AG09309 (cell line): ENCODE results near the gene REPS2.
"Not testable (repeated sequence)": the region's sequence is repeated elsewhere in the genome, so short reads cannot be mapped to it uniquely, and the experiment has no call there.

ENCODE experiments used
- DNase-seq: peaks from one replicate; pipeline ENCODE4 v3.0.0-alpha.2; 2010; ENCODE audit warnings: low read depth
- H3K4me3 ChIP-seq: 2 replicates; pipeline ENCODE4 v1.5.1; 2011; ENCODE audit warnings: mild to moderate bottlenecking, low read depth, low read length, moderate library complexity; ENCODE audit not compliant: control insufficient read depth
- CTCF ChIP-seq: IDR thresholded peaks from 2 replicates; pipeline ENCODE4 v1.5.1; 2011; ENCODE audit warnings: mild to moderate bottlenecking, low read depth, low read length, inconsistent platforms; ENCODE audit not compliant: insufficient read depth, control insufficient read depth; ENCODE audit errors: missing control alignments

REPS2 gene

GRCh38 chrX:16958356-16958755 is 11.9 kb downstream of the REPS2 start:
- no peak for DNase-seq
- no peak for TF ChIP-seq CTCF
- no peak overlapping the region for H3K4me3 ChIP-seq

GRCh38 chrX:16962661-16963060 is 16.2 kb downstream of the REPS2 start:
- DNase-seq: not testable (repeated sequence)

DNA sequence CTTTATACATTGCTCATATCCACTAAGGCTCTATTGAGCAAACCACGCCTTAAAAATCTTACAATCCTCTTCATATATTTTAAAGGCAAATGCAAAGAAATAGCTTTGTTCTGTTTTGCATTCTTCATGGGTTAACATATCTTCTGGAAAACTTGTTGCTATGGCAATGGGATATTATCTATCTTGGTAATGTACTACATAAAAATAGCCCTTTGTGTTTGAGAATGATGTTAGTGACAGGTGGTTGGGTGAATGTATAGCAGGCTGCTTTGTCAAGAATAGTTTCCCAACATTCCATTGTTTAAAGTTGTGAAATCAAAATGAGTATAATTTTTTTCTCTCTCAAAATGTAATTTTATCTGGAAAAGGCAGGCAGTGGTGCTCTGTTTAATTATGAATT is 16.8 kb downstream of the REPS2 start:
- no peak overlapping the region for H3K4me3 ChIP-seq
- no peak for TF ChIP-seq CTCF
- DNase-seq: no peak

More at GRCh38 chrX:16962661-16963060, 16.2 kb downstream of the REPS2 start:
- H3K4me3 ChIP-seq: not testable (repeated sequence)

- not testable (repeated sequence) for H3K4me3 ChIP-seq, DNase-seq
Observed at GRCh38 chrX:16964976-16965375, 18.5 kb downstream of the REPS2 start.

DNA sequence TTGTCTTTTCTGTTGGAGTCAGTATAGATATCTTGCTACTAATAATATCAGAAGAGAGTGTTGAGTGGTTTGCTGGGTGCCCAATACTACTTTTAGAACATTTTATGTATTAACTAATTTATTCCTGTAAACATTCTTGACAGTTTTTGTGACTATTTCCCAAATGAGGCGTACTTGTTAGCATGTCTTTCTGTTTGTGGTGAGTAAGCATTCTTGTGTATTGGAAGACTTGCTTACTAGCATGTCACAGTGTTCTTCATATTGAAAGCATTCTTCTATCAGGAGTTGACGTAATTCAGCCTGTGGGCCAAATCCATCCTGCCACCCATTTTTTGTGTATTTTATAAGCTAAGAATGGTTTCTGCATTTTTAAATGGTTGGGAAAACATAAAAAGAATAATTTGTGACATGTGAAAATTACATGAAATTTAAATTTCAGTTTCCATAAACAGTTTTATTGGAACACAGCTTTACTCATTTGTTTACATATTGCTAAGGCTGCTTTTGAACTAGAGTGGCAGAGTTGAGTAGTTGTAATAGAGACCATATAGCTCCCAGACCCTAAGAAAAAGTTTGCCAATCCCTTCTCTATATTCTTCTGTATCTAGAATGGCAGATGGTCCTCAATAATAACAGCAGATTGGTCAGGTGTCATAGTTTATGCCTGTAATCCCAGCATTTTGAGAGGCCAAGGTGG is 20.4 kb downstream of the REPS2 start:
- H3K4me3 ChIP-seq: no peak overlapping the region
- TF ChIP-seq CTCF: no peak
- no peak for DNase-seq

- DNase-seq, H3K4me3 ChIP-seq: not testable (repeated sequence)
Observed at GRCh38 chrX:16968753-16969152, 22.3 kb downstream of the REPS2 start.

DNA sequence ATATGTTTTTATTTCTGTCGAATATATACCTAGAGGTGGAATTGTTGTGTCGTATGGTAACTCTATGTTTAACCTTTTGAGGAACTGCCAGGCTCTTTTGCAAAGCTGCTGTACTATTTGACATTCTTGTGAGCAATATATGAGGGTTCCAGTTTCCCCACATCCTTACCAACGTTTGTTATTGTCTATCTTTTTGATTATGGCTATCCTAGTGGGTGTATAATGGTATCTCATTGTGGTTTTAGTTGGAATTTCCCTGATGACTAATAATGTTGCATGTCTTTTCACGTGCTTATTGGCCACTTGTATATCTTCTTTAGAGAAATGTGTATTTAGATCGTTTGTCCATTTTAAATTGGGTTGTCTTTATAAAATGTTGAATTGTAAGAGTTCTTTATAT is 24.5 kb downstream of the REPS2 start:
- no peak for TF ChIP-seq CTCF
- no peak for DNase-seq
- no peak overlapping the region for H3K4me3 ChIP-seq

- no peak overlapping the region for H3K4me3 ChIP-seq
- TF ChIP-seq CTCF: no peak
Observed at GRCh38 chrX:16971694-16972093, 25.2 kb downstream of the REPS2 start.

More at GRCh38 chrX:16971694-16972093, 25.2 kb downstream of the REPS2 start:
- no peak for DNase-seq
